Occipital lobe (tissue), 2 donors: ENCODE data around the gene CAMK2N1. TPM values are rescaled to one million over a fixed set of nuclear protein-coding genes. Genes with fewer than 3 reads are reported as not detected.

Experiments used
- DNase-seq: peaks from one replicate; lab custom pipeline; 2025; lab: John Stamatoyannopoulos, UW
- total RNA-seq: library from RNA; depleted of rRNA; stranded (reverse); fragments of >200 nt; gene quantifications from one replicate; pipeline ENCODE4 v1.2.3, GENCODE V29; 2014

CAMK2N1 gene
- total RNA-seq, 1 donor from 2014 or later = 77.2 TPM

GRCh38 chr1:20479840-20480239, 6.2 kb downstream of the CAMK2N1 start:
- no peak for DNase-seq

GRCh38 chr1:20478057-20478635, 7.9 kb downstream of the CAMK2N1 start:
- no peak for DNase-seq

DNA sequence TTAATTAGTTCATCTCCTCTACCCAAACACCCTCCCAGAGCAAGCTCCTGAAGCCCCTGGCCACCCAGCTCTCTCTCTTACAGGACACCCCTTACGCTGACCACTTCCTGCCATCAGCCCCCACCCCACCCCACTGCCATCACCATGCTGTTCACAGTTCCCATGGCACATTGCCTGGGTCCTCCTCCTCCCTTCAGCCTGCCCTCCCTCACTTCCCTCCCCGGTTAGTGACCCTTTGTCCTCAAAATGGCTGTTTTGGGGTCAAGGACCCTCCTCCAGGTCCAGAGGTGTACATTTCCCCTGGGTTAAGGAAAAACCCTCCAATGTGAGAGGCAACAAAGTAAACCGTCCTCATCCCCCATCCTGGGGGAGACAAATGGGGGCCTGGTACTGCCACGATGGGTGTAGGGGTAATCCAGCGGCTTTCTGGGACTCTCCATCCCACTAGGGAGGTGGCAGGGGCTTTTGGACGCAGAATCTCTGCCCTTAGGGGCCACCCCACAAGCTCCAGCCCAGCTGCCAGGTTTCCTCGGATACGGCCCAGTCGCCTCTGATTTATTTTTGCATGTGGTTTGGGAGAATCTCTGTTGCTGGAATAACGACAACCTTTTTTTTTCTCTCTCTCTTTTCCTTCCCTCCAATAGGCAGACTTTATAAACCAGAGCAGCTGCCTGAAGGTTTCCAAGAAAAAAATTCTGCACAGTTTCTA, 8.5 kb downstream of the CAMK2N1 start:
- no peak for DNase-seq

- no peak for DNase-seq
These were observed 9.6 kb downstream of the CAMK2N1 start for GRCh38 chr1:20476265-20477038.

- no peak for DNase-seq
These were observed 11.0 kb downstream of the CAMK2N1 start for GRCh38 chr1:20474996-20475395.

- no peak for DNase-seq
These were observed 11.6 kb downstream of the CAMK2N1 start for GRCh38 chr1:20474333-20474975.

GRCh38 chr1:20473894-20474293, 12.1 kb downstream of the CAMK2N1 start:
- DNase-seq = no peak

GRCh38 chr1:20472860-20473711, 12.9 kb downstream of the CAMK2N1 start:
- no peak for DNase-seq

DNA sequence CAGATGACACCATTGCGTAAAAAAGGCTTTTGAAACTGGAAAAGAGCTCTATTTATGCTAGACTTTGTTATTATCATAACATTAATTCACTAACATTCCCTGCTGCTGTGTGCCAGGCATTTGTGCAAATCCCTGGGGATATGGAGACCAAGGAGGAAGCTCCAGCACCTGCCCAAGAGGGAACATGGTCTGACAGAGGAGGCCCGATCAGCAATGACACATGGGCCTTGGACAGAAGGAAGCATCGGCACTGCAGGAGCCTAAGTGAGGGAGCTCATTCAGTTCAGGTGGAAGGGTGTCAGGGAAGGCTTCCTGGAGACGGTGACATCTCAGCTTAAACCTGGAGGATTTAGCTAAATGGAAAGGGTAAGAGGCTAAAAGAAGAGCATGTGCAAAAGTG, 13.9 kb downstream of the CAMK2N1 start:
- DNase-seq = no peak

GRCh38 chr1:20470194-20470593, 15.8 kb downstream of the CAMK2N1 start:
- peak; percentile 29 for DNase-seq

DNA sequence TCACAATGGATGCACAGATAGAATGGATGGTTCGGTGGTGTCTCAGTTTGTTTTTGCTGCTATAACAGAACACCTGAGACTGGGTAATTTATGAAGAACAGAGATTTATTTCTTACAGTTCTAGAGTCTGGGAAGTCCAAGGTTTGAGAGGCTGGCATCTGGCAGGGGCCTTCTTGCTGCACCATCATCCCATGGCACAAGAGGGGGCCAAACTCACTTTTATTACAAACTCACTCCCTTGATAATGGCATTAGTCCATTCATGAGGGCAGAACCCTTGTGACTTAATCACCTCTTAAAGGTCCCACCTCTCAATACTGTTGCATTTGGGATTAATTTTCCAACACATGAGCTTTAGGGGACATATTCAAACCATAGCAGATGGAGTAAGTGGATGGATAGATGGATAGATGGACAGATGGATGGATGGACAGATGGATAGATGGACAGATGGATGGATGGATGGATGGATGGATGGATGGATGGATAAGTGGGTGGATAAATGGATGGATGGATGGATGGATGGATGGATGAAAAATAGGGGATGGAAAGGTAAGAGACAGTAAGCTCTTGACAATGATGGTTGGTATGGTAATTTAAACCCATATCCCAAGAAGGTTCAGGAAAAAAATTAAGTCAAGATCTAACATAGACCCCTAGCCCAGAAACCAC, 16.5 kb downstream of the CAMK2N1 start:
- DNase-seq = no peak

- no peak for DNase-seq
These were observed 19.7 kb downstream of the CAMK2N1 start for GRCh38 chr1:20466273-20466672.

DNA sequence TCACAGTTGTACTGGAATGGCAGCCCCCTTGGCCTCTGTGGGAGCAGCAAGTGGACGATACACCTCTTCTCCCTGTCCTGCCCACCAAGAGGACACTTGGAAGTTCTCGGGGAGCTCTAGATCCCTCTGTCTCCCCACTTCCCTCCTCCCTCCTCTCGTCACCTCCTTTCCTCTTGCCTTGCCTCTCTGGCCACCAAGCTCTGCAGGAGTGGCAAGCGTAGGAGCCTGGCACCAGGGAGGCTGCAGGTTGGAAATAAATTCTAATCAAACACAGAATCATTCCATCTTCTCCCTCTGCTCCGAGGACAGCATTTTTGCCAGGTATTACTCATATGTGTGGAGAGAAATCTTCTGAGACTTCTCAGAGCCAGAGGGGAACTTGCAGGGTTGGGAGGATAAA, 20.8 kb downstream of the CAMK2N1 start:
- DNase-seq = no peak

GRCh38 chr1:20463502-20463901, 22.5 kb downstream of the CAMK2N1 start:
- DNase-seq = no peak

- DNase-seq = peak; percentile 83
These were observed 23.6 kb downstream of the CAMK2N1 start for GRCh38 chr1:20462397-20462796.

DNA sequence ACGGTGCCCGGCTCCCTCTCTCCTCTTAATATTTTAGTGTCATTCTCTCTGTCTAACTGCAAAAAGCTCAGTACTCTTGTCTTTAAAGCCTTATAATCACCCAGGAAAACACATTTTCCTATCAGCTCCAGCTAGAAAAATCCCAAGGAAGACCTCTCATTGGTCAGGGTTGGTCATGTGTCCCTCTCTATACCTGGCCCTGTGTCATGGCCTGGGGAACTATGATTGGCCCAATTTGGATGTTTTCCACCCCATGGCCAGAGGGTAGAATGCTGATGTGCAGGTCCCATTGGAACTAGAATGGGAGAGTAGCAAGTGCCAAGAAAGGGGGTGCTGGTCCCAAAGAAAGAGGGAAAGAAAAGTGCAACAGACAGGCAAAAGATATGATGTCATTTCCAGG, 27.3 kb downstream of the CAMK2N1 start:
- no peak for DNase-seq

DNA sequence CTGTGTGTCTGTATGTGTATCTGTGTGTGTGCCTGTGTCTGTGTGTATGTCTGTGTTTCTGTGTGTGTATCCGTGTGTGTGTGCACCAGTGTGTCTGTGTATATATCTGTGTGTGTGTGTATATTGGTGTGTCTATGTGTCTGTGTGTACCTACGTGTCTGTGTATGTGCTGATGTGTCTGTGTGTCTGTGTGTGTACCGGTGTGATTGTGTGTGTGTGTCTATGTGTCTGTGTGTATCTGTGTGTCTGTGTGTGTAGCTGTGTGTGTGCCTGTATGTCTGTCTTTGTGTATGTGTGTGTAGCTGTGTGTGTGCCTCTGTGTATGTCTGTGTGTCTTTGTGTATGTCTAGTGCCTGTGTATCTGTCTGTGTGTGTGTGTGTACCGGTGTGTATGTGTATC, 32.0 kb downstream of the CAMK2N1 start:
- no peak for DNase-seq

DNA sequence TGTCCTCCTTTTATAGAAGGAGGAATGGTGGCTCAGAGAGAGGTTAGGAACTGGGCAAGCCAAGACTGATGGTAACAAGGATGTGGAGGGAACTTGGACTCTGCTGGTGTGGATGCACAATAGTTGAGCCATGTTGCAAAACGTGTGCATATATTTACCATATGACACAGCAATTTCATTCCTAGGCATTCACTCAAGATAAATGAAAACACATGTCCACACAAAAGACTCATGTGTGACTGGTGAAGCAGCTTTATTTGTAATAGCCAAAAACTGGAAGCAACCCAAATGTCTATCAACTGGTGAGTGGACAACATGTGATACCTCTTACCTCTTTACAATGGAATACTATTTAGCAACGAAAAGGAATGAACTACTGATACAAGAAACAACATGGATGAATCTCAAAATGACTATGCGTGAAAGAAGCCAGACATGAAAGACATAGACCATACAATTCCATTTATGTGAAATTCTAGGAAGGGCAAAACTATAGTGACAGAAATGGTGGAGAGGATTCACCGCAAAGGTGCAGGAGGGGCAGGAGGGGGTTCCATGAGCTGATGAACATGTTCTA, 36.2 kb downstream of the CAMK2N1 start:
- no peak for DNase-seq

- DNase-seq = peak; percentile 62
These were observed 37.3 kb downstream of the CAMK2N1 start for GRCh38 chr1:20448671-20449071.

- DNase-seq = no peak
These were observed 38.2 kb downstream of the CAMK2N1 start for GRCh38 chr1:20447794-20448193.
